GM19438 (cell line): ENCODE measurements around the gene CCDC106.

ENCODE experiments used
- ATAC-seq: cut with Tn5 transposase; IDR thresholded peaks from one replicate; pipeline ENCODE4 v1.9.1; 2021; ENCODE audit warnings: low read depth; ENCODE audit not compliant: unreplicated experiment

The CCDC106 gene

DNA sequence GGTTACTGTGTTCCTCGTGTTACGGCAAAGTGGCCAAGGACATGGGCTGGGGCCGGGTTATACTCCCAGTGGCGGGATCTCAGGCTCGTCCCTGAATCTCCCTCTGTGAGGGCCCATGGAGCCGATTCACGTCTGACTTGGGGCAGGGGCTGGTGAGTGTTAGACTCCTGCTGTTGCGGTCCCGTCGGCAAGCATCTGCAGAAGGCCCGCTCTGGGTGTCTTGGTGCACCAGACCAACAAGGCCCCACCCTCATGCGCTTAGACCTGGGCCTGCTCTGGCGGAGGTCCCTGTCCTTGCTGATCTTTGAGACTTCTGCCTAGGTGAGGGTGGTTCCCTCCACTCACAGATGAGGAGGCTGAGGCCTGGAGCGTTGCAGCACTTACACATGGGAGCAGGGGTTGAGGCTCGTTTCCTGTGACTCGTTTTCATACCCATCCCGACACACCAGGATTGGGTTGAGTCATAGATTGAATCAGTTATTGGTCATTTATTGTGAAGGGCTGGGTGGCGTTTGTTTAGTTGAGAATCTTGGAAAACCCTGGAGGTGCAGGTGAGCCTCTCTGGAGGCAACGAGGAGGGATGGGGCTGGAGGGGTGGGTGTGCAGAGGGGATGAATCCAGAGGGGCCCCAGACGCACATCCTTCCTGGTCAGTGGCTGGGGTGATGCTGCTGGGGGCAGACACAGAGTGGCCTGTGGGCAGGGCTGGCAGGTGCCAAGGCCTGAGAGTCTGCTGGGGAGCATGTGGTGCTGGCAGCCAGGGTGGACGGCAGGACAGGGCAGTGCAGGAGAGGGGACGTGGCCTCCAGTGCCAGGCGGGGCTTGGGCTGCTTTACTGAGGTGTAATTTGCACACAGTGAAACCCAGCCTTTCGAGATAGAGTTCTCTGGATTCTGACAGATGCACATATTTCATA lies 31.6 kb downstream of the CCDC106 start:
- no peak for ATAC-seq

DNA sequence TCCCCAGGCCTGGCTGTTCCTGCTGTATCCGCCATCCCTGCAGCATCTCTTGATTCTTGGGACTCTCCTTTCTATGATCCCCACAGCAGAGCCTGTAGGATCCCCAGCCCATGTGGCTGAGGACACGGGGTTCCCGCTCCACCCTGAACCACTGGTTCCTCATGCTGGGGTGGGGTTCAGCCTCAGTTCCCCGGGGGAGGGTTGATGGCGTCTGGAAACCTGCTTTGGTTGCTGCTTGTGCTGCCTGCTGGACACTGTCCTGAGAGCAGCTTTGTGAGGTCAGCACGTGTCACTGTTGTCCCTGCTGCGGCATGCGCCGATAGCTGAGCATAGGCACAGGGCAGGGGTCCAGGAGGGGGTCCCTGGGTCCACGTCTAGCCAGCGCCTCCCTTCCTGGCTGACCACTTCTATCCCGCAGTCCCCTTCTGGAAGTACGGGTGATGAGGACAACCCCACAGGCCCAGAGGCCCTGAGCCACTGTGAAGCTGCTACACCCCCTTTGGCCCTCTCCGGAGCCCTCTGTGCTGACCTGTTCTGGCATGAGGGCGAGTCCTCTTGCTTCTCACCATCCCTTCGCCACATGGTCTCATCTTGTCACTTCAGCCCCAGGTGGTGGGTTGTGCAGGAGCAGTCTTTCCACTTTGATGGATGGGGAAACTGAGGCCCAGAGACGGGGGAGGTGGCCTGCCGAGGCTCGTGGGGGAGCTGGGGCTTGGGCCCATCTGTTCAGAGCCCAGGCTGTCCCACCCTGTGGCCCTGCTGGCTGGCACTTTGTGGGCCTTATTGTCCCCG lies 32.5 kb downstream of the CCDC106 start:
- ATAC-seq = no peak

DNA sequence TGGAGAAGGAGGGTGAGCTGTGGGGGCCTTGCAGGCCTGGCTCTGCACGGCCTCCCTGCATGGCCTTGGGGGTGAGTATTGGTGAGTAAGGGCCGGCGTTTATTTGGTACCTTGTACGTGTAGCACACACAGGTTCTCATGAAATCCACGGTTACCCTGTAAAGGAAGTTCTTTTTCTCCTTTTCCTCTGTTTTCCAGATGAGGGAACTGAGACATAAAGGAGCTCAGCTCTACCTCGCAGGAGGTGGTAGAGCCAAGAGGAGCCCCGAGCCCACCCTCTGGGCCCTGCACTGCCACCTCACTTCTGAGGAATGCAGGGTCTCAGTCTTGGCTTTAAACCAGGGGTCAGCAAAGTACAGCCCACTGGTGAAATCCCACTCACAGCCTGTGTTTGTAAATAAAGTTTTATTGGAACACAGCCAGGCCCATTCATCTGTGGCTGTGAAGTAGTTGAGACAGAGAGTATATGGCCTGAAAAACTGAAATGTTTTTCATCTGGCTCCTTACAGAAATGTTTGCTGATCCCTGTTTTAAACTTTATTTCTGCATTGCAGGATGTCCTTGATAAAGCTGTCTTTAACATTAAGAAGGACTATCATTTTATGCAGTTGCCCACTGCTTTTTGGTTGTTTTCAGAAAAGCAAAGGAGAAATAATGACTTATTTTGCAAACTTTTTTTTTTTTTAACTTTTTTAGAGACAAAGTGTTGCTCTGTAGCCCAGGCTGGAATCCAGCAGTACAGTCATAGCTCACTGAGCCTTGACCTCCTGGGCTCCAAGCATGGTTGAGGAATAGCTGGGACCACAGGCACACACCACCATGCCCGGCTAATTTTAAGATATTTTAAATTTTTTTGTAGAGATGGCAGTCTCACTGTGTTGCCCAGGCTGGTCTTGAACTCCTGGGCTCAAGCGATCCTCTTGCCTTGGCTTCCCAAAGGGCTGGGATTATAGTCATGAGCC lies 33.4 kb downstream of the CCDC106 start:
- no peak for ATAC-seq

DNA sequence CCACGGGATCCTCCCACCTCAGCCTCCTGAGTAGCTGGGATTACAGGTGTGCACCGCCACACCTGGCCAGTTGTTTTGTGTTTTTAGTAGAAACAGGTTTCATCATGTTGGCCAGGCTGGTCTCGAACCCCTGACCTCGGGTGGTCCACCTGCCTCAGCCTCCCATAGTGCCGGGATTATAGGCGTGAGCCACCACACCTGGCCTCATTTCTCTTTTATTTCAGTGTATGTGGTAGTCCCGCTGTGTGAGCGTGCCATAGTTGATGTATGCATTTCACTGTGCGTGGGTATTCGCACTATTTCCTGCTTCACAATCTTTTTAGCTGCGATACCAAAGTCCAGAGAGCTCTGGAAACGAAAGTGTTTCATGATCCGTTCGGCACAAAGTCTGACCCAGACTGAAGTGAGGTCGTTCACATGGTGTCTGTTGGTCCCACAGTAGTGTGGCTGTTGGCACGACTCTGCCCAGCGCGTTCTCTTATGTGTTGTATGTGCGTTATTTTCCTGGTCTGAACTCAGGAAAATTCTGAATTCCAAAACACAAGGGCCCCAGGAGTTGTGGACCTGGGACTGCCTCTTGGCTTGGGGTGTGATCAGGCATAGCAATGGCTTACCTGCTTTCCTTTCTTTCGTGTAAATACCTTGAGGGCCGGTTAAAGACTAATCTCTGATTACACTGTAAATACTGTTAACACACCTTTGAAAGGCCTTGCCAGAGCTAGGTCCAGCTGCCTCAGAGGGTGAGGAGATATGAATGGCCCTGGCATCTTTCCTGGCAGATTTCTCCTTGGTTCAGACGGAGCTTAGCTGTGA lies 35.6 kb downstream of the CCDC106 start:
- ATAC-seq = no peak

DNA sequence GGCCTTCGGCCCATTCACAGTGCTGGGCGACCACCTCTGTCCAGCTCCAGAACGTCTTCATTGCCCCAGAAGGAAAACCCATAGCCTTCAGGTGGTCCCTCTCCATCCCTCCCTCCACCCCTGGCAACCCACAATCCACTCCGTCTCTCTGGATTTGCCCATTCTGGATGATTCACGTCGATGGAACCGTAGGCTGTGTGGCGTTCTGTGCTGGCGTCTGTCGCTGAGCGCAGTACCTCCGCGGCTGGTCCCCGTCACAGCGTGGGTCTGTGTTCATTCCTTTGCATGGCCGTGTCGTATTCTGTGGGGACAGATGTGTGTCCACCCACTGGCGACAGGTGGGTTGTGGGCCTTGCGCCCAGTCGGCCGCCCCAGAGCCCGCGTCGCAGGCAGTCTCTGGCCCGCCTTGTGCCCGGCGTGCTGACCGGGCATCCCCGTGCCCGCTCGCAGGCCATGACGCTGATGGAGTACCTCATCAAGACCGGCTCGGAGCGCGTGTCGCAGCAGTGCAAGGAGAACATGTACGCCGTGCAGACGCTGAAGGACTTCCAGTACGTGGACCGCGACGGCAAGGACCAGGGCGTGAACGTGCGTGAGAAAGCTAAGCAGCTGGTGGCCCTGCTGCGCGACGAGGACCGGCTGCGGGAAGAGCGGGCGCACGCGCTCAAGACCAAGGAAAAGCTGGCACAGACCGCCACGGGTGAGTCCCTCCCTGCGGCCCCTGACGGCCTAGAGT lies 37.1 kb downstream of the CCDC106 start:
- no peak for ATAC-seq

DNA sequence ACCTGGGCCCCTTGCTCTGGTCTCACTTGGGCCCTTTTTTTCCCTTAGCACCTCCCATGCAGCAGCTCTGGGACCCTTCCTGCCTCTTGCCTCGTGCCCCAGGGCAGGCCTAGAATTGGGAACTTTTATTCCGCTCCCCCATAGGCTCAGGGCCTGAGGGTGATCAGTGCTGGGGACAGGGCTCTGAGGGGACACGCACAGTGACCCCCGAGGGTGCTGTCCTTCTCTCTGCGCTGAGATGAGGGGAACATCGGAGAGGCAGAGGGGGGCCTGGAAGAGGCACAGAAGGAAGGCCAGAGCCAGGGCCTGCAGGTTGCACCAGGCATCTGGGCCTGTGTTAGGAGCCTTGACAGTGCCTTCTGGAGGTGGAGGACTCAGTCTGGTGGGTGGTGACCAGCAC lies 37.8 kb downstream of the CCDC106 start:
- no peak for ATAC-seq

DNA sequence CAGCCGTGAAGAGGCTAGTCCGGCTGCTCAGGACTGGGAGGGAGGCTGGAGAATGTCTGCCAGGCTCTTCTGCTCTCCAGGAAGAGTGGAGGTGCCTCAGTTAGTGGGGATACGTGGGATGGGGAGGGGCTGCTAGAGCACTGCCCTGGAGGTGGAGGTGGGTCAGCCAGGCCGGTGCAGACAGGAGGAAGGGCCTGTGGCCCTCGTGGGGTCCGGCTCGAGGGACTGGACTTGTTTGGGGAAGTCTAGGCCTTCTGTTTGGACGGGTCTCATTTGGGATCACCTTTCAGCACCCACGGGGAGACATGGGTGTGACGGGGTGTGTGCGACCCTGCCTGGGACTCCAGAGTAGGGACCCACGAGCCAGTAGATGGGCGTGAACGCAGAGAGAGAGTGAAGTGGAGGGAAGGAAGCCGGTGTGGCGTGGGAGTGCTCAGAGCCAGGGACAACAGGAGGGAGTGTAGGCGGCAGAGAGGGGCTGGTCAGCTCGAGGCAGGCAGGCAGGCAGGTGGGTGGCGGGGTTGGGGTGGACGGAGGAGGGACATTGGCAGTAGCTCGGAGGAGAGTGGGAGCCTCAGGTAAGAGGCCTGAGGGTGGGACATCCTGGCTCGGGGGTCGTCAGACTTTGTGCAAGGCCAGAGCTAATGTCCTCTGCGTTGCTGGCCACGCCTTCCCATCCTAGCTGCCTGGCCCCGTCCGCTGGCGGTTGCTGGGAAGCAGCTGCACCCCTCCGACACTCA lies 38.5 kb downstream of the CCDC106 start:
- ATAC-seq = no peak

DNA sequence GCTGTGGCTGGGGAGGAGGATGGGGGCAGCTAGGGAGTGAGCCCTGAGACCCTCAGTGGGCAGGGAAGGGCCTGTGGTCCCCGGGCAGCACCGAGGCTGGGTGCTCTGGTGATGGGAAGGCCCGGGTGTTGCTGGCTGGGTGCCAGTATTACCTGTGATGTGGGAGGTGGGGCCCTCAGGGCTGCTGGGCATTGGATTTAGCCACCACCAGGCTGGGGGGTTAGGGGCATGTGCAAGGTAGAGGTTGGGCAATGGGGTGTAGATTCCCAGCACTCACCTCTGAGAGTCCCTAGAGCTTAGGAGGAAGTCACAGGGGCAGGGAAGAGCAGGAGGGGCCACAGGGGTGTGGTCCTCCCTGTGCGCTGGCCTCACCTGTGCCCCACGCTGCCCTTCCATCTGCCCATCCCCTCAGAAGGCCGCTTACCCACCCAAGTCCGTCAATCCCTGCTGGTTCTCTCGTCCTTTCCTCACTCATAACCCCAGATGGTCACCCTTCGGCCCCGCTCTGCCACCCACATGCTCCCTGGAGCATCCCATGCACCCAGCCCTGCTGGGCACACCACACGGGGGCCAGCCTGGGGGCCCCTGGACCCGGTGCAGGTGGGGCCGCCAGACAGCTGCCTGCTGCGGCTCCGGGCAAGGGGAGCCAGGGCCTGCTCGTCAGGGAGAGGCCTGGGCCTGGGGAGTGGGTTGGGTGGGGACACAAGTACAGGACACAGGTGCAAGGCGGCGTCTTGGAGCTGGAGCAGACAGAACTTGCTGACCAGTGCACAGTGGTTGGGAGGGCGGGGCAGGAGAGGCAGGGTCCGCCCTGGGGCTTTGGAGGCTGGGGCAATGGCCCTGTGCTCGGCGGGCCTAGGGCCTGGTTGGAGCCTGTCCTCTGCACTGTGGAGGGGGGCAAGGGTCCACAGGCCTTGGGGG lies 39.5 kb downstream of the CCDC106 start:
- no peak for ATAC-seq

DNA sequence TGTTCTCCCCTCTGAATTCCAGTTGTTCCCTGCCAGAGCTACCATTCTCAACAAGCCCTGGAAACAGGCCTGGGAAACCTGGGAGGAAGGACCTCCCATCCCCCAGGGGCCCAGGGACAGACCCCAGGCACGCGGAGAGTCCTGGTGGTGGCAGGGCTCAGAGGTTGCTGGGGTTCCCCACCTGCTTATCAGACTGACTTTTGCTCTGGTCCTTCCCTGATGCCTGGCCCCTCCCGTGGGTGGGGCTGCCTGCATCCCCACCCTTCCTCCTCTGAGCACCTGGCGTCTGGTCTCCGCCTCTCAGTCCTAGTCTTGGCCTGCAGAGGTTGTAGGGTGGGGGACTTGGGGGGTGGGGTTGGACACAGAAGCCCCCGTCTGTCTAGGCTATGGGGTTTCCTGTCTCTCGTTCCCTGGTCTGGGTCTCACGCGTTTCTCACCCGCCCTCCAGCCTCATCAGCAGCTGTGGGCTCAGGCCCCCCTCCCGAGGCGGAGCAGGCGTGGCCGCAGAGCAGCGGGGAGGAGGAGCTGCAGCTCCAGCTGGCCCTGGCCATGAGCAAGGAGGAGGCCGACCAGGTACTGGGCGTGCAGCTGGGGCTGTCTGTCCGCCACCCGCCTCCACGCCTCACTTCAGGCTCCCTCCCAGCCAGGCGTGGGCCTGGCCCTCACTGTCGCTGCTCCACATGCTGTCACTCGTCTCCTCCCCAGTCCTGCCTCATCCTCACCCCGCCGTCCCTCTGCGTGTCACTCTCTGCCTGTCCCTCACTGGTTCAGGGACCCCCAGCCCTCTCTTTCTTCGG lies 40.6 kb downstream of the CCDC106 start:
- no peak for ATAC-seq

DNA sequence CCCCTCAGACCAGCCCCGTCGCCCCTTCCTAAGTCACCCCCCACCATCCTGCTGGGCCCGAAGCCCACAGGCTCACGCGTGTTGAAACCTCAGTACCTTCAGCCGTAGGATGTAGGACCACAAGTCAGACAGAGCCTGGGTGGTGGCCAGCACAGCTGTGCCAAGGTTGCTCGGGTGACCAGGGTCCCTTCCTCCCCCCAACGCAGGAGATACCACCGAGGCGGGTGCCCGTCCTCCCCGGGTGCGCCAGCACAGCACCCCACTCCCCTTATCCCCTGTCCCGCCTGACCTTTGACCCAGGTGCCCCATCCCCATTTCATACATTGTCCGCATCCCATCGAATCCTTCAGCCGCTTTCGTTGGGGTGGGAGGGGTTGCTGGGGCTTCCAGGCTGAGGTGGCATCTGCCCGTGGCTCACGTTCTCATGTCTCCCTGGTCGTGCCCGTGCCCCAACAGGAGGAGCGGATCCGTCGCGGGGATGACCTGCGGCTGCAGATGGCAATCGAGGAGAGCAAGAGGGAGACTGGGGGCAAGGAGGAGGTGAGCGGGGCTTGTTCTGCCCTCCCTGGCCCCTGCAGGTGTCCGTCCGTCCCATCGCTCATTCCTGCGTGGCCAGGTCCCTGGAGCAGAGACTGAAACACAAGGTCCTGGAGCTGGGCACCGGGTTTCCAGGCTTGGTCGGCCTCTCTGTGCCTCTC lies 41.5 kb downstream of the CCDC106 start:
- ATAC-seq = no peak

DNA sequence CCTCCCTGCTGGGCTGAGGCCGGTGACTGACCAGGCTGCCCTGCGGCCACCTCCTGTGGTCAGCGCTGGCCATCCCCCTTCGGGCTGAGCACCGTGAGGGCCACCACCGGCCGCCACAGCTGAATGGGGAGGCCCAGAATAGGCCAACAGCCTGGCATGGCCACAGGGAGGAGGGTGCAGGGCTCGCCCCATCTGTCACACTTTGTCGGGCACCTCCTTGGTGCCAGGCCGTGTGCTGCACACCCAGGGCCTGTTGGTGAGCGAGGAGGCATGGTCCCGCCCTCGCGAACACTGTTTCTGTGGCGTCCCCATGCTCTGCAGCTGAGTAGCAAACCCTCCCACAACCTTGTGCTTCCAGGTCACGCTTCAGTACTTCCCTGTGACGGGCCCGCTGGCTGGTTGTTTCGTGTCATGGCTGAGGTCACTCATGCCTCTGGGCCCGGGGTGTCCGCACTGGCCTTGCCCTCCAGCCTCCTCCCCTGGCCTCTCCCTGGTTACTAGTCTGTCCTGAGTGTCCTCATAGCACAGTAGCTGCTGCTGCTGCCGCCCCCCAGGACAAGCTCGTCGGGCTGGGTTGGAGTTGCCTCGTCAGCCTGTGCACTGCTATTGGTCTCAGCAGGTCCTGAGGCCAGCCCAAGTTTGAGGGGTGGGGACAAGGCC lies 42.2 kb downstream of the CCDC106 start:
- ATAC-seq = no peak

DNA sequence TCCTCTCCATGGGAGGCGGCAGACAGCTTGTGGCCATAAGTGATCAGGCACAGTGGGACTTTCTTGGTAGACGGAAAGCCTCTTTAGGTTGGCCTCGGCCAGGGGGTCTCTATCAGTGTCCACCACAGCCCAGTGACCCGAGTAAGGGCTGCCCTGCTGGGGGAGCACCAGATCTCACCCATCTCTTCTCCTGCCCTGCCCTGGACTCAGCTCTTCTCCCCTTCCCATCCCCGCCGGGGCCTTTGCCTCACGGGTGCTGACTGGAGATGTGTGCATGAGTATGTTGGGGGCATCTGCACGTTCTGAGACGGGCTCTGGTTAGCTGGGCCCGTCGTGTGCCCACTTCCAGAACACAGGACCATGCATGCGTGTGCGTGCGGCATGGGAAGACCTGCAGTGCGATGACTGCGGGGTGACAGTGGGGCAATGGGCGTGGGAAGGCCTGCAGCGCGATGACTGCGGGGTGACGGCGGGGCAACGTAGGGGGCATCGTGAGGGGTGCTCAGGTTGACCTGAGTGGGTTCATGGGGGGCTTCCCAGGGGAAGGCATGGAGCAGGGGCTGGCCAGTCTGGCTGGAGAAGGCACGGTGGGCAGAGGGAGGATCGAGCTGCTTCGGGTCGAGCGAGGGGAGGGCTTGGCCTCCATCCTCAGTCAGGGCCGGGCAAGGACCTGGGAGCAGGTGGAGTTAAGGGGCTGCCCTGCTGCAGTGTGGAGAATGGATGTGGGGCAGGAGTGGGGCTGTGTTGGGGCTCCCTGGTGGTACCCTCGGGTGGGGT lies 42.9 kb downstream of the CCDC106 start:
- ATAC-seq = no peak

DNA sequence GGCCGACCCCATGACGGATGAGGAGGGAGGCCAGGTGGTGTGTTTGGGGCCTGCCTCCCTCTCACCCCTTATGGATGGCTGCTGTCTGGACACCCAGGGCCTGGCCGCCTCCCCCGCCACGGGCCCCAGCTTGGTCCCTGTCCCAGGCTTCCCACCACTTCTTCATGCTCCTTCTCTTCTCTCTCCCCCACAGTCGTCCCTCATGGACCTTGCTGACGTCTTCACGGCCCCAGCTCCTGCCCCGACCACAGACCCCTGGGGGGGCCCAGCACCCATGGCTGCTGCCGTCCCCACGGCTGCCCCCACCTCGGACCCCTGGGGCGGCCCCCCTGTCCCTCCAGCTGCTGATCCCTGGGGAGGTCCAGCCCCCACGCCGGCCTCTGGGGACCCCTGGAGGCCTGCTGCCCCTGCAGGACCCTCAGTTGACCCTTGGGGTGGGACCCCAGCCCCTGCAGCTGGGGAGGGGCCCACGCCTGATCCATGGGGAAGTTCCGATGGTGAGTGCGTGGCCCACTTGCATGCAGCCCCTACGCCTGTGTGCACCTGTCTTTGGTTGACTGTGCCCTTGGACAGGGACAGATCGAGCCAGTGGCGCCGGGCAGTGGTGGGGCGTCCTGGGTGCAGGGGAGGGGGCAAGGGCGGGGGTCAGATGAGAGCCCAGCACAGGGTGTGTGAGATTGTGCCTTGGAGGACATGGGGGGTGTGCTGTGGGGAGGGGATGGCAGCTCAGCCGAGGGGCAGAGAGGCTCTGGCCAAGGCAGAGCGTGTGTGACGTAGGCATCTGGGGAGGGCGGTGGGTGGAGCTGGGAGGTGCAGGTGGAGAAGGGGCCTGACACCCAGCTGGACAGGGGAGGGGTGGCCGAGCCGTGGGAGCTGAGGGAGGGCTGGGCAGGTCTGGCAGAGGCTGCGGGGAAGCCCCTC lies 43.8 kb downstream of the CCDC106 start:
- no peak for ATAC-seq

DNA sequence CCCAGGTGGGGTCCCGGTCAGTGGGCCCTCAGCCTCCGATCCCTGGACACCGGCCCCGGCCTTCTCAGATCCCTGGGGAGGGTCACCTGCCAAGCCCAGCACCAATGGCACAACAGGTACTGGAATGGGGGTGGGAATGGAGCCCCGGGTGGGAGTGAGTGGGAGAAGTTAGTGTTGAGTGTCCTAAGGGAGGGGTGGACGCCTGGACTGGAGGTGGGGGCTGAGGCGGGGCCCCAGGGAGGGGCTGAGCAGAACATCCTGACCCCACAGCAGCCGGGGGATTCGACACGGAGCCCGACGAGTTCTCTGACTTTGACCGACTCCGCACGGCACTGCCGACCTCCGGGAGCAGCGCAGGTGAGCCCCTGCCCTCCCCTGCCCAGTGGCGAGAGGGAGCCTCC lies 44.7 kb downstream of the CCDC106 start:
- no peak for ATAC-seq
